Measurements from ENCODE around the gene RFWD3. TPM values are rescaled to one million over a fixed set of nuclear protein-coding genes. Genes with fewer than 3 reads are reported as not detected.

RFWD3 gene
- total and polyA plus RNA-seq, 2 of the 8 experiments (the other 6 are each of a cell fraction or from before 2014, with no cell fraction given): 67.1 to 114 TPM

GRCh38 chr16:74578838-74579237 lies 87.8 kb downstream of the RFWD3 start (continued):
- TF ChIP-seq CHD7 (IDR thresholded peaks at IDR 0.05; ENCODE audit: insufficient replicate concordance, low read length): no peak
- no peak for TF ChIP-seq POLR2A (IDR thresholded peaks at IDR 0.05; ENCODE audit: control extremely low read depth in 1 of 2, low read depth in 2 of 2, low read length in 2 of 2)
- no peak for TF ChIP-seq CBX5 (IDR thresholded peaks at IDR 0.05; ENCODE audit: low read depth, low read length)
- no peak for TF ChIP-seq E2F6 (IDR thresholded peaks at IDR 0.05)
- TF ChIP-seq EZH2 (IDR thresholded peaks at IDR 0.05; ENCODE audit: low read depth, low read length, severe bottlenecking): no peak
- TF ChIP-seq FOSL1 (IDR thresholded peaks at IDR 0.05; ENCODE audit: insufficient read depth, low read depth, low read length): no peak
- no peak for TF ChIP-seq CTBP2 (IDR thresholded peaks at IDR 0.05; ENCODE audit: borderline replicate concordance, insufficient read depth, insufficient read length, low read length)
- TF ChIP-seq NRF1 (IDR thresholded peaks at IDR 0.05; ENCODE audit: low read depth, low read length): no peak
- TF ChIP-seq TAF1 (IDR thresholded peaks at IDR 0.05; ENCODE audit: low read depth, low read length): no peak
- TF ChIP-seq BRCA1 (IDR thresholded peaks at IDR 0.05; ENCODE audit: low read depth, low read length): no peak
- no peak for TF ChIP-seq KDM5A (IDR thresholded peaks at IDR 0.05; ENCODE audit: low read length)
- no peak for TF ChIP-seq GTF2F1 (IDR thresholded peaks at IDR 0.05; ENCODE audit: borderline replicate concordance, low read depth, low read length)

All from H1 (cell line).